ENCODE measurements around the gene GSDME.

- TF ChIP-seq CTCF (IDR thresholded peaks at IDR 0.05) (no peak), POLR2A (IDR thresholded peaks at IDR 0.05) (no peak)
These were observed 6.7 kb downstream of the GSDME start for GRCh38 chr7:24750441-24751055.
